ENCODE results near the gene CDH11. TPM values are rescaled to one million over a fixed set of nuclear protein-coding genes. Genes with fewer than 3 reads are reported as not detected.

CDH11 gene
- total RNA-seq, 1 donor from 2014 or later: 145 TPM

- H3K4me3 ChIP-seq: no peak overlapping the region
- no peak for DNase-seq (ENCODE audit: low spot score in 2 of 2)
- no peaks in the 10 kb centered on the region for H3K4me1 ChIP-seq
- no peaks in the 10 kb centered on the region for H3K9me3 ChIP-seq
- H3K27ac ChIP-seq: no peak overlapping the region
- H3K36me3 ChIP-seq: peaks cover 18 to 38% of the 10 kb centered on the region in 2 donors
- TF ChIP-seq CTCF (IDR thresholded peaks at IDR 0.05): no peak
- no peaks in the 10 kb centered on the region for H3K27me3 ChIP-seq
- intact Hi-C loops (cut with DNase I): no loop called here
Measured at GRCh38 chr16:65002265-65002664, 119.6 kb downstream of the CDH11 start.

- H3K9me3 ChIP-seq: no peaks in the 10 kb centered on the region
- intact Hi-C loops (cut with DNase I): no loop called here
- no peak overlapping the region for H3K4me3 ChIP-seq
- DNase-seq (ENCODE audit: low spot score in 2 of 2): no peak
- no peak for TF ChIP-seq CTCF (IDR thresholded peaks at IDR 0.05)
- peaks cover 25 to 51% of the 10 kb centered on the region in 2 donors for H3K36me3 ChIP-seq
- no peak overlapping the region for H3K27ac ChIP-seq
- no peaks in the 10 kb centered on the region for H3K4me1 ChIP-seq
- H3K27me3 ChIP-seq: no peaks in the 10 kb centered on the region
Measured at GRCh38 chr16:65000654-65001053, 121.2 kb downstream of the CDH11 start.

GRCh38 chr16:64997751-64998150 lies 124.1 kb downstream of the CDH11 start:
- TF ChIP-seq CTCF (IDR thresholded peaks at IDR 0.05): no peak
- intact Hi-C loops (cut with DNase I): no loop called here
- Histone ChIP-seq H3K4me1 (no peaks in the 10 kb centered on the region), H3K27ac (no peak overlapping the region), H3K9me3 (no peaks in the 10 kb centered on the region), H3K4me3 (no peak overlapping the region), H3K36me3 (peaks cover 7 to 30% of the 10 kb centered on the region in 2 donors), H3K27me3 (no peaks in the 10 kb centered on the region)
- DNase-seq (ENCODE audit: low spot score in 2 of 2): no peak

- Histone ChIP-seq H3K27me3 (no peaks in the 10 kb centered on the region), H3K4me1 (no peaks in the 10 kb centered on the region), H3K36me3 (peaks cover 7 to 34% of the 10 kb centered on the region in 2 donors), H3K4me3 (no peak overlapping the region), H3K9me3 (no peaks in the 10 kb centered on the region), H3K27ac (no peak overlapping the region)
- TF ChIP-seq CTCF (IDR thresholded peaks at IDR 0.05): no peak
- no peak for DNase-seq (ENCODE audit: low spot score in 2 of 2)
- intact Hi-C loops (cut with DNase I): no loop called here
Measured at GRCh38 chr16:64997121-64997520, 124.7 kb downstream of the CDH11 start.

- H3K4me1 ChIP-seq: no peaks in the 10 kb centered on the region
- intact Hi-C loops (cut with DNase I): no loop called here
- H3K27ac ChIP-seq: no peak overlapping the region
- no peak overlapping the region for H3K4me3 ChIP-seq
- no peak for DNase-seq (ENCODE audit: low spot score in 2 of 2)
- H3K9me3 ChIP-seq: no peaks in the 10 kb centered on the region
- peaks cover 10 to 39% of the 10 kb centered on the region in 2 donors for H3K36me3 ChIP-seq
- no peak for TF ChIP-seq CTCF (IDR thresholded peaks at IDR 0.05)
- H3K27me3 ChIP-seq: no peaks in the 10 kb centered on the region
Measured at GRCh38 chr16:64996641-64997040, 125.2 kb downstream of the CDH11 start.

GRCh38 chr16:64993464-64993863 lies 128.4 kb downstream of the CDH11 start:
- TF ChIP-seq CTCF (IDR thresholded peaks at IDR 0.05): no peak
- Histone ChIP-seq H3K27ac (no peak overlapping the region), H3K9me3 (no peaks in the 10 kb centered on the region), H3K36me3 (peaks cover 25 to 56% of the 10 kb centered on the region in 2 donors), H3K4me3 (no peak overlapping the region), H3K4me1 (no peaks in the 10 kb centered on the region), H3K27me3 (no peaks in the 10 kb centered on the region)
- intact Hi-C loops (cut with DNase I): no loop called here
- DNase-seq (ENCODE audit: low spot score in 2 of 2): no peak
